Epithelial cell of esophagus (primary cell): Measurements from ENCODE around the gene IFNA8.
"Not testable (repeated sequence)": the region's sequence is repeated elsewhere in the genome, so short reads cannot be mapped to it uniquely, and the experiment has no call there.

Source experiments
- DNase-seq: peaks from one replicate; pipeline ENCODE4 v3.0.0; 2010; ENCODE audit warnings: low read depth
- H3K4me3 ChIP-seq: 2 replicates; pipeline ENCODE4 v1.5.1; 2011; ENCODE audit warnings: mild to moderate bottlenecking, low read length, control low read depth
- TF ChIP-seq, protein P1 (sequence below): IDR thresholded peaks from 2 replicates; pipeline ENCODE4 v1.5.1; 2011; ENCODE audit warnings: low read depth, mild to moderate bottlenecking, low read length, control low read depth, inconsistent platforms; ENCODE audit not compliant: insufficient read depth; ENCODE audit errors: missing control alignments

The IFNA8 gene

DNA sequence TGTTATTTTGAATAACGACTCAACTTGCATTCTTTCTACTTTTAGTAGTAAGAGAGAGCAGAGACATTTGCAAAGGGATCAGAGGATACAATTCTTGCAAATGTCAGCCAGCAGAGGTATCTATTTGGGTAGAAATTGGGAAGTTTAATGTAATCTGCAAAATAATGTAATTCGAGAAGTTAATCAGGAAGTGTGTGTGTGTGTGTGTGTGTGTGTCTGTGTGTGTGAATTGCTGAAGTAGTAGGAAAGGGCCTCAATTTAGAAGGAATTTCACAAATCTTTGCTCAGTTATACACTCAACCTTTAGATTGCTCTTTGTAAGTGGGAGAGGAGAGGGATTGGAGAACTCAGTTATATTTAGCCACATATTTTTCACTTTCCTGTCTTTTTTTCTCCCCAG is 20.3 kb downstream of the IFNA8 start:
- TF ChIP-seq, protein P1, sequence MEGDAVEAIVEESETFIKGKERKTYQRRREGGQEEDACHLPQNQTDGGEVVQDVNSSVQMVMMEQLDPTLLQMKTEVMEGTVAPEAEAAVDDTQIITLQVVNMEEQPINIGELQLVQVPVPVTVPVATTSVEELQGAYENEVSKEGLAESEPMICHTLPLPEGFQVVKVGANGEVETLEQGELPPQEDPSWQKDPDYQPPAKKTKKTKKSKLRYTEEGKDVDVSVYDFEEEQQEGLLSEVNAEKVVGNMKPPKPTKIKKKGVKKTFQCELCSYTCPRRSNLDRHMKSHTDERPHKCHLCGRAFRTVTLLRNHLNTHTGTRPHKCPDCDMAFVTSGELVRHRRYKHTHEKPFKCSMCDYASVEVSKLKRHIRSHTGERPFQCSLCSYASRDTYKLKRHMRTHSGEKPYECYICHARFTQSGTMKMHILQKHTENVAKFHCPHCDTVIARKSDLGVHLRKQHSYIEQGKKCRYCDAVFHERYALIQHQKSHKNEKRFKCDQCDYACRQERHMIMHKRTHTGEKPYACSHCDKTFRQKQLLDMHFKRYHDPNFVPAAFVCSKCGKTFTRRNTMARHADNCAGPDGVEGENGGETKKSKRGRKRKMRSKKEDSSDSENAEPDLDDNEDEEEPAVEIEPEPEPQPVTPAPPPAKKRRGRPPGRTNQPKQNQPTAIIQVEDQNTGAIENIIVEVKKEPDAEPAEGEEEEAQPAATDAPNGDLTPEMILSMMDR: no peak
- no peak overlapping the region for H3K4me3 ChIP-seq
- no peak for DNase-seq

- DNase-seq: no peak
- H3K4me3 ChIP-seq: no peak overlapping the region
- TF ChIP-seq, protein P1: no peak
Observed at GRCh38 chr9:21432672-21433425, 23.9 kb downstream of the IFNA8 start.

DNA sequence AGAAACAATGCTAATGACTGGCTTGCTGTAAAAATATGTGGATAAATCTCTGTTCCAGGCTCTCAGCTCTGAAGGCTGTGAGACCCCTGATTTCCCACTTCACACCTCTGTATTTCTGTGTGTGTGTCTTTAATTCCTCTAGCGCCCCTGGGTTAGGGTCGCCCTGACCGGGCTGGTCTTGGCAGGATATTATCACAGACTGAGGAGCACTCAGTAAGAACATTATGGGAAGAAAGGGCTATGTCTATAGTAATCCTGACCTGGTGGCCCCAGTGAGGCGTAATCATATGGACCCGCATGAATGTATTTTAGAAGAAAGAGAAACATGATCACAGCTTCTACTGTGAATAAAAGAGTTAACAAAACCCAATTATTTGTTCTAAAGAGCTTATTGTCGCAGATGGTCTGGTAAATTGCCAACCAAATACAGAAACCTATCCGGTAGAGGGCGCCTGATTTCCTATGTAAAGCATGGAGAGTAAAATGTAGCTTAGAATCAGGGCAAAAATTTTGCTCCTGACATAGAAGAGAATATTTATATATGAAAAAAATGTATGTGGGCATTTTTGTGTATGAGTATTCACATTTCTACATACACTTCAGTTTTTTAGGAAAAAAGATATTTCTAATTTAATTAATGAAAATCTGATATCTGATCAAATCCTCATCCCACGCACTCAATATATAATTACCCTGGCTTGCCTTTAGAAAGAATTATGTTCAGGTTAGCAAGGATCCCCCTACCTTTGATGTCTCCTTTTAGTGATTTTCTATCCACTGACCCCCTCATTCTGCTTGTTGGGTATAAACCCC is 25.5 kb downstream of the IFNA8 start:
- TF ChIP-seq, protein P1: peak; percentile 65
- peak; percentile 69 for DNase-seq
- H3K4me3 ChIP-seq: no peak overlapping the region

DNA sequence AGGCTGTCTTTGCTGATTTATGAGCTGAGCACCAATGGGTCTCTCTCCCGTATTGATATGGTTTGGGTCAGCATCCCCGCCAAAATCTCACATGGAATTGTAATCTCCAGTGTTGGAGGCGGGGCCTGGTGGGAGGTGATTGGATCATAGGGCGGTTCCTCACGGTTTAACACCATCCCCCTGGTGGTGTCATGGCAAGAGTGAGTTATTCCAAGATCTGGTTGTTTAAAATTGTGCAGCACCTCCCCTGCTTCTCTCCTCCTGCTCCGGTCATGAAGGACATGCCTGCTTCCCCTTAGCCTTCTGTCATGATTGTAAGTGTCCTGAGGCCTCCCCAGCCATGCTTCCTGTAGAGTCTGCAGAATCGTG is 26.1 kb downstream of the IFNA8 start:
- not testable (repeated sequence) for DNase-seq, H3K4me3 ChIP-seq

GRCh38 chr9:21440139-21440538 is 31.2 kb downstream of the IFNA8 start, which contains the start of gene IFNA1:
TSS of gene IFNA1 (plus strand) at chr9:21440439. CDS start at chr9:21440508, 69 bp downstream.
- TF ChIP-seq, protein P1: no peak
- no peak within 1 kb of the TSS for H3K4me3 ChIP-seq

DNA sequence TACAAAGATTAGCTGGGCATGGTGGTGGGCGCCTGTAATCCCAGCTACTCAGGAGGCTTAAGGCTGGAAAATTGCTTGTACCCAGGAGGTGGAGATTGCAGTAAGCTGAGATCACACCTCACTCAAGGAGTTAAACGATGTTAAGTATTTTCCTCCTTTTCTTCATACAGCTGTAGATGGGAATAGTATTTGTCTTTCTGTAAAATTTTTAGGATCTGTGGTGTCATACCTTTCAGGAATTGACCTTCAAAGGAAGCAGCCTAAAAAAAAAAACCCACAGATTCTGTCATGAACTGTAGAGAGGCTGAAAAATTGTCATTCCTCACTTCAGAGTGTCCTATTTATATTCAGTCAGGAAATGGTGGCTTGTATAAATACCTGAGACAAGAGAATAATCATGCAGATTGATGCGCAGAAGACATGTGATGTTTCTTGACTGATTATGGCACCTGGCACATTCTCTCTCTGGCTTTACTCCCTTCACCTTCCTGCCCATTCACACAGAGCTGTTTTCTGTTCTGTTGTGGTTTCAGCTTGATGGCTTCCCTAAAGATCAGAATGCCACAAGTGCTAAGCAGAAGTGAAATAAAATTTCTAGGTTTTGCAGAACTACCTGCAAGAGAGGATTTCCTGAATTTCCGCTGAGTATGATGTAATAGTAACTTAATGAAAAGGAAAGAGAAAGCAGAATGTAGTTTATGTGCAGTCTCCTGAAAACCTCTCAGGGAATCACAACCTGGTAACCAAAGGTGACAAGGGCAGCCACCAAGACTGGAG is 35.1 kb downstream of the IFNA8 start:
- no peak for DNase-seq
- TF ChIP-seq, protein P1: no peak
- no peak overlapping the region for H3K4me3 ChIP-seq

More at GRCh38 chr9:21440139-21440538, 31.2 kb downstream of the IFNA8 start, which contains the start of gene IFNA1:
- DNase-seq: no peak

- not testable (repeated sequence) for H3K4me3 ChIP-seq
- peak; percentile 33 for DNase-seq
Observed at GRCh38 chr9:21449312-21449711, 40.4 kb downstream of the IFNA8 start.
